Thyroid gland (tissue), 4 donors: ENCODE data around the gene SLC32A1. TPM values are rescaled to one million over a fixed set of nuclear protein-coding genes. Genes with fewer than 3 reads are reported as not detected.

Experiments
- DNase-seq, 2 donors: peaks; one replicate each; pipeline ENCODE4 v3.0.0-alpha.2; 2019
- H3K27ac ChIP-seq, 3 donors: fragments of 200-600 bp; sonication (generic); 1 replicate in 2 of 3; 2 replicates in 1 of 3; pipeline ENCODE4 v1.5.1; 2016 to 2019; ENCODE audit warnings: mild to moderate bottlenecking in 1 of 3, moderate library complexity in 1 of 3
- H3K27me3 ChIP-seq: fragments of 200-600 bp; sonication (generic); one replicate; pipeline ENCODE4 v1.5.1; 2019
- H3K36me3 ChIP-seq, 2 donors: fragments of 200-600 bp; sonication (generic); one replicate each; pipeline ENCODE4 v1.5.1; 2016 to 2019
- H3K4me1 ChIP-seq, 2 donors: fragments of 200-600 bp; sonication (generic); one replicate each; pipeline ENCODE4 v1.5.1; 2017 to 2019
- H3K4me3 ChIP-seq, 3 donors: fragments of 200-600 bp; sonication (generic); replicated peaks in 1 of 3; 1 replicate in 2 of 3; 2 replicates in 1 of 3; pipeline ENCODE4 v1.5.1; 2016; ENCODE audit warnings: mild to moderate bottlenecking in 1 of 3
- H3K9me3 ChIP-seq: fragments of 200-600 bp; sonication (generic); one replicate; pipeline ENCODE4 v1.5.1; 2017
- CTCF ChIP-seq, 6 experiments: fragments of 200-600 bp in 3 of 6; fragments of 450-650 bp in 3 of 6; sonication (generic) in 3 of 6; IDR thresholded peaks; one replicate each; pipeline ENCODE4 v1.5.1; 2016 to 2019; ENCODE audit warnings: antibody characterized with exemption in 6 of 6, mild to moderate bottlenecking in 2 of 6, inconsistent platforms in 1 of 6, moderate library complexity in 1 of 6
- POLR2A ChIP-seq, 2 donors: fragments of 450-650 bp; IDR thresholded peaks; one replicate each; pipeline ENCODE4 v1.6.1; 2017; ENCODE audit warnings: antibody characterized with exemption in 2 of 2, mild to moderate bottlenecking in 2 of 2, moderate library complexity in 1 of 2
- WGBS, 2 donors: methylation state at CpG; one replicate each; pipeline ENCODE4 v1.1.5; 2017; 5-methylcytosine and 5-hydroxymethylcytosine counted together
- intact Hi-C: fragments of 100-400 bp; cut with DNase I; formaldehyde crosslinking; loops from one replicate; pipeline ENCODE4 v1.15.1; 2023
- total RNA-seq, 4 donors: library from RNA; depleted of rRNA; stranded (reverse); fragments of >200 nt; gene quantifications; one replicate each; pipeline ENCODE4 v1.2.3, GENCODE V29; 2016

The SLC32A1 gene
- total RNA-seq, 4 donors from 2014 or later, result not detected

GRCh38 chr20:38759106-38759505 is 34.8 kb downstream of the SLC32A1 start:
- Histone ChIP-seq H3K36me3 (peaks cover 54 to 71% of the 10 kb centered on the region in 2 donors), H3K4me1 (no peaks in the 10 kb centered on the region), H3K27me3 (no peaks in the 10 kb centered on the region), H3K9me3 (no peaks in the 10 kb centered on the region), H3K27ac (no peak overlapping the region), H3K4me3 (no peak overlapping the region)
- 93 to 96% methylated on average over 6 to 7 of the region's 7 CpGs for WGBS, 2 donors
- intact Hi-C loops, result no loop called here
- no peak for DNase-seq
- no peak for TF ChIP-seq POLR2A (IDR thresholded peaks at IDR 0.05)
- TF ChIP-seq CTCF (IDR thresholded peaks at IDR 0.05), result no peak

DNA sequence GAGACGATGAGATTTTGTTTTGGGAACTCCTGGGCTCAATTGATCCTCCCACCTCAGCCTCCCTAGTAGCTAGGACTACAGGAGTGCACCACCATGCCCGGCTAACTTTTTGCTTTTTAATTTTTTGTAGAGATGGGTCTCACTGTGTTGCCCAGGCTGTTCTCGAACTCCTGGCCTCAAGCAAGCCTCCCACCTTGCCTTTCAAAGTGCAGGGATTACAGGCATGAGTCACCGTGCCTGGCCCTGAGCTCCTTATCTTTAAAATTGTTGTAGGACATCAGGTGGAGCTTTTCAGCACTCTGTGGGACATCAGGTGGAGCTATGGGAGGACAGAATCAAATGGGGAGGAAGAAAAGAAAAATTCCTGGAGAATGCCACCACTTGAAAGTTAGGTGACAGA is 36.7 kb downstream of the SLC32A1 start:
- Histone ChIP-seq H3K9me3 (no peaks in the 10 kb centered on the region), H3K4me1 (no peaks in the 10 kb centered on the region), H3K36me3 (peaks cover 57 to 66% of the 10 kb centered on the region in 2 donors), H3K4me3 (no peak overlapping the region), H3K27ac (no peak overlapping the region), H3K27me3 (no peaks in the 10 kb centered on the region)
- no peak for DNase-seq
- intact Hi-C loops, result no loop called here
- WGBS, 2 donors, result 95 to 98% methylated on average over 4 of the region's 4 CpGs
- TF ChIP-seq POLR2A (IDR thresholded peaks at IDR 0.05) (no peak), CTCF (IDR thresholded peaks at IDR 0.05) (no peak)

- intact Hi-C loops, result no loop called here
These were observed 37.9 kb downstream of the SLC32A1 start for GRCh38 chr20:38762174-38762573.

GRCh38 chr20:38763616-38764015 is 39.3 kb downstream of the SLC32A1 start:
- no peaks in the 10 kb centered on the region for H3K27me3 ChIP-seq
- intact Hi-C loops, result no loop called here
- WGBS, 2 donors, result 71 to 79% methylated on average over 1 of the region's 1 CpG

More at GRCh38 chr20:38762174-38762573, 37.9 kb downstream of the SLC32A1 start:
- Histone ChIP-seq H3K9me3 (no peaks in the 10 kb centered on the region), H3K27ac (no peak overlapping the region), H3K4me1 (no peaks in the 10 kb centered on the region), H3K27me3 (no peaks in the 10 kb centered on the region), H3K4me3 (no peak overlapping the region), H3K36me3 (peaks cover 57 to 59% of the 10 kb centered on the region in 2 donors)
- no peak for DNase-seq
- TF ChIP-seq CTCF (IDR thresholded peaks at IDR 0.05) (no peak), POLR2A (IDR thresholded peaks at IDR 0.05) (no peak)

More at GRCh38 chr20:38763616-38764015, 39.3 kb downstream of the SLC32A1 start:
- TF ChIP-seq CTCF (IDR thresholded peaks at IDR 0.05), result no peak
- TF ChIP-seq POLR2A (IDR thresholded peaks at IDR 0.05), result no peak
- Histone ChIP-seq H3K4me3 (no peak overlapping the region), H3K36me3 (peaks cover 59 to 60% of the 10 kb centered on the region in 2 donors), H3K4me1 (no peaks in the 10 kb centered on the region), H3K9me3 (no peaks in the 10 kb centered on the region), H3K27ac (no peak overlapping the region)
- DNase-seq, result no peak
